K562 (cell line): ENCODE results near the gene PRKCSH. TPM values are rescaled to one million over a fixed set of nuclear protein-coding genes. Genes with fewer than 3 reads are reported as not detected.

Experiments
- CTCF ChIP-seq, 3 experiments: IDR thresholded peaks in 2 of 3; conservative IDR thresholded peaks in 1 of 3; 2 replicates each; pipeline ENCODE4 v1.5.1; 2011 to 2012; ENCODE audit warnings: low read length in 3 of 3, mild to moderate bottlenecking in 3 of 3, control low read depth in 2 of 3, improper control_type of control experiment in 1 of 3, inconsistent platforms in 1 of 3, low read depth in 1 of 3, mixed read lengths in 1 of 3, moderate library complexity in 1 of 3; ENCODE audit not compliant: insufficient read depth in 2 of 3
- GATAD2A ChIP-seq: fragments of 450-650 bp; IDR thresholded peaks from 2 replicates; pipeline ENCODE4 v1.6.1; 2017
- HOXB6 ChIP-seq: fragments of 250-450 bp; sonication (Bioruptor Pico); IDR thresholded peaks from 2 replicates; pipeline ENCODE4 v1.5.1; 2022; ENCODE audit warnings: mild to moderate bottlenecking, borderline replicate concordance
- MYNN ChIP-seq, 2 experiments: sonication (generic); formaldehyde crosslinking in 1 of 2; IDR thresholded peaks; 2 replicates each; pipeline versions ENCODE4 v1.5.0 to v1.6.1; 2016 to 2020; ENCODE audit warnings: antibody characterized with exemption in 1 of 2, missing genetic modification reagents in 1 of 2
- RBM34 ChIP-seq: fragments of 200-400 bp; formaldehyde crosslinking; IDR thresholded peaks from 2 replicates; pipeline ENCODE4 v1.6.1; 2018; ENCODE audit warnings: low read length, borderline replicate concordance; ENCODE audit not compliant: insufficient read depth
- ZBTB49 ChIP-seq: sonication (generic); formaldehyde crosslinking; IDR thresholded peaks from 2 replicates; pipeline ENCODE4 v1.8.0; 2022; ENCODE audit warnings: missing genetic modification reagents, mild to moderate bottlenecking, borderline replicate concordance
- polyA plus RNA-seq, 8 experiments: library from polyadenylated mRNA; depleted of rRNA in 4 of 8; stranded (reverse) in 5 of 8; unstranded in 3 of 8; fragments of >200 nt; fragmentation: Nextera tagmentation in 2 of 8; fragmentation: Illumina TruSeq in 1 of 8; extraction: Ambion mirVana in 2 of 8; extraction: Trizol in 1 of 8; gene quantifications; 2 replicates each; pipeline versions ENCODE4 v1.2.1 to v1.2.3, GENCODE V29; 2011 to 2014; ENCODE audit warnings: inconsistent platforms in 1 of 8, missing spikeins in 1 of 8
- total RNA-seq, 7 experiments: library from RNA; depleted of rRNA in 6 of 7; stranded (reverse); fragments of >200 nt in 6 of 7; fragmentation: Illumina TruSeq in 2 of 7; extraction: Trizol in 2 of 7; gene quantifications; 2 replicates each; pipeline versions ENCODE4 v1.2.1 to v1.2.3, GENCODE V29; 2011 to 2021; ENCODE audit warnings: low replicate concordance in 1 of 7
- TF ChIP-seq, protein P1 (sequence below): sonication (generic); formaldehyde crosslinking; IDR thresholded peaks from 2 replicates; pipeline ENCODE4 v1.8.1; 2022; ENCODE audit warnings: missing genetic modification reagents
- TF ChIP-seq, protein P2 (sequence below), 3 experiments: fragments of 200-800 bp in 1 of 3; fragments of 250-450 bp in 1 of 3; fragments of 450-650 bp in 1 of 3; sonication (Bioruptor Pico) in 1 of 3; sonication (Bioruptor generic) in 1 of 3; formaldehyde crosslinking in 1 of 3; IDR thresholded peaks; 2 replicates each; pipeline versions ENCODE4 v1.6.1 to v1.8.0; 2016 to 2022; ENCODE audit warnings: mild to moderate bottlenecking in 2 of 3, missing genetic modification characterization in 2 of 3, missing compliant biosample characterization in 1 of 3, moderate library complexity in 1 of 3
- TF ChIP-seq, protein P3 (sequence below): fragments of 250-450 bp; sonication (Bioruptor Pico); IDR thresholded peaks from 2 replicates; pipeline ENCODE4 v1.5.1; 2021; ENCODE audit warnings: mild to moderate bottlenecking

The PRKCSH gene
- total and polyA plus RNA-seq, 9 of the 15 experiments (the other 6 are each of a cell fraction or from before 2014, with no cell fraction given), result 2.3 to 297 (median 48.1) TPM

GRCh38 chr19:11496391-11497163 is 61.1 kb downstream of the PRKCSH start (continued):
- TF ChIP-seq ZBTB49 (CRISPR knock-in tag) (no peak), CTCF (IDR thresholded peaks at IDR 0.05 in 2 of 3, conservative IDR thresholded peaks at IDR 0.05 in 1 of 3; ENCODE audit: insufficient read depth in 2 of 3, low read depth in 1 of 3, low read length in 3 of 3) (peak; percentile 91 to 94 (median 92)), RBM34 (no peak), GATAD2A (no peak), MYNN (IDR thresholded peaks at IDR 0.05) (no peak), MYNN (CRISPR knock-in tag; IDR thresholded peaks at IDR 0.05) (no peak), HOXB6 (CRISPR knock-in tag) (no peak)
- TF ChIP-seq, protein P1, sequence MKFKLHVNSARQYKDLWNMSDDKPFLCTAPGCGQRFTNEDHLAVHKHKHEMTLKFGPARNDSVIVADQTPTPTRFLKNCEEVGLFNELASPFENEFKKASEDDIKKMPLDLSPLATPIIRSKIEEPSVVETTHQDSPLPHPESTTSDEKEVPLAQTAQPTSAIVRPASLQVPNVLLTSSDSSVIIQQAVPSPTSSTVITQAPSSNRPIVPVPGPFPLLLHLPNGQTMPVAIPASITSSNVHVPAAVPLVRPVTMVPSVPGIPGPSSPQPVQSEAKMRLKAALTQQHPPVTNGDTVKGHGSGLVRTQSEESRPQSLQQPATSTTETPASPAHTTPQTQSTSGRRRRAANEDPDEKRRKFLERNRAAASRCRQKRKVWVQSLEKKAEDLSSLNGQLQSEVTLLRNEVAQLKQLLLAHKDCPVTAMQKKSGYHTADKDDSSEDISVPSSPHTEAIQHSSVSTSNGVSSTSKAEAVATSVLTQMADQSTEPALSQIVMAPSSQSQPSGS (CRISPR knock-in tag), result no peak
- TF ChIP-seq, protein P2, sequence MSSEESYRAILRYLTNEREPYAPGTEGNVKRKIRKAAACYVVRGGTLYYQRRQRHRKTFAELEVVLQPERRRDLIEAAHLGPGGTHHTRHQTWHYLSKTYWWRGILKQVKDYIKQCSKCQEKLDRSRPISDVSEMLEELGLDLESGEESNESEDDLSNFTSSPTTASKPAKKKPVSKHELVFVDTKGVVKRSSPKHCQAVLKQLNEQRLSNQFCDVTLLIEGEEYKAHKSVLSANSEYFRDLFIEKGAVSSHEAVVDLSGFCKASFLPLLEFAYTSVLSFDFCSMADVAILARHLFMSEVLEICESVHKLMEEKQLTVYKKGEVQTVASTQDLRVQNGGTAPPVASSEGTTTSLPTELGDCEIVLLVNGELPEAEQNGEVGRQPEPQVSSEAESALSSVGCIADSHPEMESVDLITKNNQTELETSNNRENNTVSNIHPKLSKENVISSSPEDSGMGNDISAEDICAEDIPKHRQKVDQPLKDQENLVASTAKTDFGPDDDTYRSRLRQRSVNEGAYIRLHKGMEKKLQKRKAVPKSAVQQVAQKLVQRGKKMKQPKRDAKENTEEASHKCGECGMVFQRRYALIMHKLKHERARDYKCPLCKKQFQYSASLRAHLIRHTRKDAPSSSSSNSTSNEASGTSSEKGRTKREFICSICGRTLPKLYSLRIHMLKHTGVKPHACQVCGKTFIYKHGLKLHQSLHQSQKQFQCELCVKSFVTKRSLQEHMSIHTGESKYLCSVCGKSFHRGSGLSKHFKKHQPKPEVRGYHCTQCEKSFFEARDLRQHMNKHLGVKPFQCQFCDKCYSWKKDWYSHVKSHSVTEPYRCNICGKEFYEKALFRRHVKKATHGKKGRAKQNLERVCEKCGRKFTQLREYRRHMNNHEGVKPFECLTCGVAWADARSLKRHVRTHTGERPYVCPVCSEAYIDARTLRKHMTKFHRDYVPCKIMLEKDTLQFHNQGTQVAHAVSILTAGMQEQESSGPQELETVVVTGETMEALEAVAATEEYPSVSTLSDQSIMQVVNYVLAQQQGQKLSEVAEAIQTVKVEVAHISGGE (CRISPR knock-in tag; IDR thresholded peaks at IDR 0.05), result no peak
- TF ChIP-seq, protein P3, sequence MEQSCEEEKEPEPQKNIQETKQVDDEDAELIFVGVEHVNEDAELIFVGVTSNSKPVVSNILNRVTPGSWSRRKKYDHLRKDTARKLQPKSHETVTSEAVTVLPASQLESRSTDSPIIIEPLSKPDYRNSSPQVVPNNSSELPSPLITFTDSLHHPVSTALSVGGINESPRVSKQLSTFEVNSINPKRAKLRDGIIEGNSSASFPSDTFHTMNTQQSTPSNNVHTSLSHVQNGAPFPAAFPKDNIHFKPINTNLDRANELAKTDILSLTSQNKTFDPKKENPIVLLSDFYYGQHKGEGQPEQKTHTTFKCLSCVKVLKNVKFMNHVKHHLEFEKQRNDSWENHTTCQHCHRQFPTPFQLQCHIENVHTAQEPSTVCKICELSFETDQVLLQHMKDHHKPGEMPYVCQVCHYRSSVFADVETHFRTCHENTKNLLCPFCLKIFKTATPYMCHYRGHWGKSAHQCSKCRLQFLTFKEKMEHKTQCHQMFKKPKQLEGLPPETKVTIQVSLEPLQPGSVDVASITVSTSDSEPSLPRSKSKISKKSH (CRISPR knock-in tag), result no peak
